VCaP (cell line): ENCODE data around the gene HSD11B1.

Source experiments
- H3K27ac ChIP-seq: fragments of 450-650 bp; 2 replicates; pipeline ENCODE4 v1.5.1; 2017
- TF ChIP-seq, protein P1 (sequence below): fragments of 450-650 bp; conservative IDR thresholded peaks from 2 replicates; pipeline ENCODE4 v1.5.1; 2017; ENCODE audit warnings: mild to moderate bottlenecking, moderate library complexity

HSD11B1 gene

GRCh38 chr1:209727286-209727685, 22.6 kb downstream of the HSD11B1 start:
- TF ChIP-seq, protein P1, sequence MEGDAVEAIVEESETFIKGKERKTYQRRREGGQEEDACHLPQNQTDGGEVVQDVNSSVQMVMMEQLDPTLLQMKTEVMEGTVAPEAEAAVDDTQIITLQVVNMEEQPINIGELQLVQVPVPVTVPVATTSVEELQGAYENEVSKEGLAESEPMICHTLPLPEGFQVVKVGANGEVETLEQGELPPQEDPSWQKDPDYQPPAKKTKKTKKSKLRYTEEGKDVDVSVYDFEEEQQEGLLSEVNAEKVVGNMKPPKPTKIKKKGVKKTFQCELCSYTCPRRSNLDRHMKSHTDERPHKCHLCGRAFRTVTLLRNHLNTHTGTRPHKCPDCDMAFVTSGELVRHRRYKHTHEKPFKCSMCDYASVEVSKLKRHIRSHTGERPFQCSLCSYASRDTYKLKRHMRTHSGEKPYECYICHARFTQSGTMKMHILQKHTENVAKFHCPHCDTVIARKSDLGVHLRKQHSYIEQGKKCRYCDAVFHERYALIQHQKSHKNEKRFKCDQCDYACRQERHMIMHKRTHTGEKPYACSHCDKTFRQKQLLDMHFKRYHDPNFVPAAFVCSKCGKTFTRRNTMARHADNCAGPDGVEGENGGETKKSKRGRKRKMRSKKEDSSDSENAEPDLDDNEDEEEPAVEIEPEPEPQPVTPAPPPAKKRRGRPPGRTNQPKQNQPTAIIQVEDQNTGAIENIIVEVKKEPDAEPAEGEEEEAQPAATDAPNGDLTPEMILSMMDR = no peak

DNA sequence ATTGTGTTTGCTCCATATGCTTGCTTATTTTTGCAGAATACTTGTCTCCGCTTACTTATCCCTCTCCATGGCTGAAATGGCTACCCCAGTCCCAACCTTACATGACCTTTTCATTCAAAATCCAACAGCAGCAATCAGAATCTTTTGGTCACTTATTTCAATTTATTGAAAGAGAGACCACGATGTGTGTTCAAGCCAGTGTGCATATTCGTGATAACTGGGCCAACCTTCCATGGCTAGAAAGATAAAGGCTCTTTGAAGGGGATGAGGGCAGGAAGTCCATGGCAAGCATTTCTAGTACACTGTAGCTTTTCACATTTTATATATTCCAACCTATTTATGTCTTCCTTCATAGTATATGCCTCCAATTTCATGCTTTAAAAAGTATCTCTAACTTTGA, 23.1 kb downstream of the HSD11B1 start:
- no peak overlapping the region for H3K27ac ChIP-seq
- TF ChIP-seq, protein P1 = no peak

More at GRCh38 chr1:209727286-209727685, 22.6 kb downstream of the HSD11B1 start:
- H3K27ac ChIP-seq = no peak overlapping the region

DNA sequence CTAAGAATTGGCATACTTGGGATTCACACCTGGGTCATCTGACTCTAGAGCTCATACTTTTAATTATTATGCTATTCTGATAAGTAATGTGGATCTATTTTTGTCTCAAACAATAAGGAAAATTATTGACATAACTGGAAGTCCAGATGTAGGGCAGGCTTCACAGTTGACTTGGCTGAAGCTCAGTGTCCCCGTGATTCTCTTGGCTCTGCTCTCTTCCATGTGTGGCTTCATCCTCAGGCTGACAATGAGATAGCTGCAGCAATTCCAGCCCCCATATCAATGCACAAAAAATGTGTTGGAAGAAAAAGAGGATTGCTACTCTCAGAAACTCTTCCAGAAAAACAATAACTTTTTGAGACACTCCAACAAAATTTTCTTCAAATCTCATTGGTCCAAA, 23.8 kb downstream of the HSD11B1 start:
- TF ChIP-seq, protein P1 = no peak
- H3K27ac ChIP-seq = no peak overlapping the region

- TF ChIP-seq, protein P1 = no peak
- H3K27ac ChIP-seq = no peak overlapping the region
Observed at GRCh38 chr1:209729436-209729835, 24.8 kb downstream of the HSD11B1 start.

DNA sequence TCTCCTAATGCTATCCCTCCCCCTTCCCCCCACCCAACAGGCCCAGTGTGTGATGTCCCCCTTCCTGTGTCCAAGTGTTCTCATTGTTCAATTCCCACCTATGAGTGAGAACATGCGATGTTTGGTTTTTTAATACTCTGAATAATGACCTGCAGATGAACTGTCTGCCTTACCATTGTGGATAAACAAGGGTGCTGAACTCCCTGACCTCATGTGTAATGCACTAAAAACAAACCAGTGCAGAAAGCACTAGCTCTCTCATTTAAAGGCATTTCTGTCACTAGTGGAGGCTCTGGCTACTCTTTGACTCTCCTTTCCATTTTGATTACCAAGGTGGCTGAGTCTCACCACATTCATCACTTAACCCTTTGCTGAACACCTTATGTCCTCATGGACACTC, 28.1 kb downstream of the HSD11B1 start:
- no peak overlapping the region for H3K27ac ChIP-seq
- TF ChIP-seq, protein P1 = no peak

GRCh38 chr1:209733409-209734192, 29.0 kb downstream of the HSD11B1 start:
- TF ChIP-seq, protein P1 = no peak
- H3K27ac ChIP-seq = no peak overlapping the region

DNA sequence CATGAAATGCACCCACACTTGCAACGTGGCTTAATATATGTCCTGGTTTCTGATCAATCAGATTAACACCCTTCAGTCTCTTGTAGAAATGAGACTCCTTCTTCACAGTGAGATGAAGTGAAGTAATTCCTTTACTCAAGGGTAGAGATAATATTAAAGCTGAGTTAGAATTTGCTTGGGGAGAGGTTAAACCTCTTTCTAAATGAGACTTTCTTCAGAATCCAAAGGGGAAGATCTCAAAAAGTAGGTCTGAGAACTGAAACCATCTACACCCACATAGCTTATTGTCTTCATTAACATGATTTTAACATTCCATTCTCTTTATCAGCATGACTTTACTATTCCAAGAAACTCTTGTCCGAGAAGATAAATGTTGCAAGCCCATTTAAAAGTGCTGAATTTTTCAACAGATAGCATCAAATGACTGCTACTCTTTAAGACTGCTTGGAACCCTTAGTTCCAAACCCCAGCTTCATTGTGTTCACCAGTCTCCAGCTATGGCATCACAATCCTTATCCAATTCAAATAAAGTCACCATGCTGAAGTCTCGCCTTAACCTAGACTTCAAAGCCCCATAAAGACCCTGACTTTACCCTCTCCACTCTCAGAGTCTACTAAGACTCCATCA, 32.0 kb downstream of the HSD11B1 start:
- TF ChIP-seq, protein P1 = no peak
- no peak overlapping the region for H3K27ac ChIP-seq
